Sigmoid colon (tissue), 7 donors: Measurements from ENCODE around the gene DOCK8. TPM values are rescaled to one million over a fixed set of nuclear protein-coding genes. Genes with fewer than 3 reads are reported as not detected.

Experiments
- DNase-seq: peaks from one replicate; pipeline ENCODE4 v3.0.0-alpha.2; 2019
- H3K27ac ChIP-seq, 4 donors: fragments of 200-600 bp; sonication (generic); one replicate each; pipeline ENCODE4 v1.5.1; 2016 to 2019; ENCODE audit warnings: mild to moderate bottlenecking in 1 of 4
- H3K27me3 ChIP-seq, 3 donors: fragments of 200-600 bp; sonication (generic); one replicate each; pipeline ENCODE4 v1.5.1; 2019; ENCODE audit warnings: mild to moderate bottlenecking in 1 of 3
- H3K36me3 ChIP-seq, 4 donors: fragments of 200-600 bp; sonication (generic); one replicate each; pipeline ENCODE4 v1.5.1; 2016 to 2019
- H3K4me1 ChIP-seq, 4 donors: fragments of 200-600 bp; sonication (generic); one replicate each; pipeline ENCODE4 v1.5.1; 2017 to 2019
- H3K4me3 ChIP-seq, 4 donors: fragments of 200-600 bp; sonication (generic); one replicate each; pipeline ENCODE4 v1.5.1; 2017 to 2019; ENCODE audit warnings: mild to moderate bottlenecking in 2 of 4, moderate library complexity in 1 of 4
- H3K9me3 ChIP-seq, 4 donors: fragments of 200-600 bp in 3 of 4; sonication (generic) in 3 of 4; one replicate each; pipeline versions ENCODE4 v1.5.1 to v1.6.1; 2013 to 2019
- CTCF ChIP-seq, 4 experiments: fragments of 450-650 bp in 3 of 4; fragments of 200-600 bp in 1 of 4; IDR thresholded peaks; one replicate each; pipeline ENCODE4 v1.5.1; 2016 to 2019; ENCODE audit warnings: antibody characterized with exemption in 4 of 4, mild to moderate bottlenecking in 3 of 4, moderate library complexity in 2 of 4
- EP300 ChIP-seq, 4 donors: sonication (generic); formaldehyde crosslinking; IDR thresholded peaks; one replicate each; pipeline ENCODE4 v1.6.1; 2017; ENCODE audit warnings: antibody characterized with exemption in 4 of 4
- POLR2A ChIP-seq, 2 donors: fragments of 450-650 bp; IDR thresholded peaks; one replicate each; pipeline ENCODE4 v1.6.1; 2016; ENCODE audit warnings: antibody characterized with exemption in 2 of 2, mild to moderate bottlenecking in 2 of 2, moderate library complexity in 2 of 2
- POLR2AphosphoS5 ChIP-seq, 4 donors: sonication (generic); formaldehyde crosslinking; IDR thresholded peaks; one replicate each; pipeline ENCODE4 v1.6.1; 2017; ENCODE audit warnings: antibody characterized with exemption in 4 of 4
- WGBS, 2 donors: extraction: QIAGEN DNeasy Blood & Tissue Kit; methylation state at CpG; one replicate each; pipeline ENCODE4 v1.1.7; 2013; 5-methylcytosine and 5-hydroxymethylcytosine counted together
- intact Hi-C: fragments of 100-400 bp; cut with DNase I; formaldehyde crosslinking; loops from one replicate; pipeline ENCODE4 v1.15.1; 2023
- polyA plus RNA-seq, 3 donors: library from polyadenylated mRNA; stranded (reverse); fragments of 200-250 nt; gene quantifications; one replicate each; pipeline ENCODE4 v1.2.3, GENCODE V29; 2013
- total RNA-seq, 4 donors: library from RNA; depleted of rRNA; stranded (reverse); fragments of >200 nt; gene quantifications; one replicate each; pipeline ENCODE4 v1.1.0, GENCODE V29; 2016
- donor health status: healthy with polysubstance abuse.
- donor health status: Bipolar disorder and iron deficiency.
- donor health status: healthy.

DOCK8 gene
- total and polyA plus RNA-seq, 7 donors, result 2.3 to 22.8 (median 6.4) TPM

GRCh38 chr9:376115-376514 lies 161.4 kb downstream of the DOCK8 start:
- no peak overlapping the region for H3K27ac ChIP-seq
- H3K4me3 ChIP-seq, result no peak overlapping the region
- H3K27me3 ChIP-seq, result no peaks in the 10 kb centered on the region
- H3K4me1 ChIP-seq, result no peaks in the 10 kb centered on the region
- no peak for DNase-seq
- H3K9me3 ChIP-seq, result no peaks in the 10 kb centered on the region
- intact Hi-C loops, result no loop called here
- H3K36me3 ChIP-seq, result no peaks in the 10 kb centered on the region
- TF ChIP-seq CTCF (IDR thresholded peaks at IDR 0.05) (no peak), POLR2A (IDR thresholded peaks at IDR 0.05) (no peak), EP300 (IDR thresholded peaks at IDR 0.05) (no peak), POLR2AphosphoS5 (IDR thresholded peaks at IDR 0.05) (no peak)
- 45 to 63% methylated on average over 3 of the region's 3 CpGs for WGBS, 2 donors

GRCh38 chr9:378263-378662 lies 163.6 kb downstream of the DOCK8 start:
- 63 to 67% methylated on average over 6 of the region's 6 CpGs for WGBS, 2 donors
- H3K27ac ChIP-seq, result no peak overlapping the region
- H3K9me3 ChIP-seq, result no peaks in the 10 kb centered on the region
- no peak for DNase-seq
- H3K27me3 ChIP-seq, result no peaks in the 10 kb centered on the region
- H3K36me3 ChIP-seq, result no peaks in the 10 kb centered on the region
- no peaks in the 10 kb centered on the region for H3K4me1 ChIP-seq
- no peak for TF ChIP-seq POLR2AphosphoS5 (IDR thresholded peaks at IDR 0.05)
- no peak for TF ChIP-seq CTCF (IDR thresholded peaks at IDR 0.05)
- TF ChIP-seq POLR2A (IDR thresholded peaks at IDR 0.05), result no peak
- TF ChIP-seq EP300 (IDR thresholded peaks at IDR 0.05), result no peak
- H3K4me3 ChIP-seq, result no peak overlapping the region
- intact Hi-C loops, result no loop called here

- Histone ChIP-seq H3K4me1 (no peaks in the 10 kb centered on the region), H3K27me3 (no peaks in the 10 kb centered on the region), H3K9me3 (no peaks in the 10 kb centered on the region), H3K36me3 (no peaks in the 10 kb centered on the region), H3K27ac (no peak overlapping the region), H3K4me3 (no peak overlapping the region)
- DNase-seq, result no peak
- intact Hi-C loops, result loop anchor here (10.0 kb wide), 1 partner anchor 232 kb away; no protein-coding TSS in a partner anchor
- WGBS, 2 donors, result 89 to 92% methylated on average over 11 of the region's 11 CpGs
- TF ChIP-seq CTCF (IDR thresholded peaks at IDR 0.05) (no peak), POLR2A (IDR thresholded peaks at IDR 0.05) (no peak), POLR2AphosphoS5 (IDR thresholded peaks at IDR 0.05) (no peak), EP300 (IDR thresholded peaks at IDR 0.05) (no peak)
Observed at GRCh38 chr9:382383-382782, 167.7 kb downstream of the DOCK8 start.

- 22 to 62% methylated on average over 9 of the region's 9 CpGs for WGBS, 2 donors
- intact Hi-C loops, result loop anchor here (5.0 to 10.0 kb wide), 4 partner anchors 229 to 621 kb away; no protein-coding TSS in a partner anchor
- DNase-seq, result peak; percentile 69
Observed at GRCh38 chr9:385818-386398, 171.2 kb downstream of the DOCK8 start.

More at GRCh38 chr9:385818-386398, 171.2 kb downstream of the DOCK8 start:
- no peaks in the 10 kb centered on the region for H3K36me3 ChIP-seq
- H3K27me3 ChIP-seq, result no peaks in the 10 kb centered on the region
- H3K27ac ChIP-seq, result no peak overlapping the region
- H3K4me1 ChIP-seq, result no peaks in the 10 kb centered on the region
- TF ChIP-seq EP300 (IDR thresholded peaks at IDR 0.05) (no peak), POLR2AphosphoS5 (IDR thresholded peaks at IDR 0.05) (no peak), CTCF (IDR thresholded peaks at IDR 0.05) (peak; percentile 74 to 87 (median 82)), POLR2A (IDR thresholded peaks at IDR 0.05) (no peak)
- H3K9me3 ChIP-seq, result no peaks in the 10 kb centered on the region
- H3K4me3 ChIP-seq, result no peak overlapping the region
